ENCODE data around the gene CYBRD1.

CYBRD1 gene

GRCh38 chr2:171479154-171479814 is 43.0 kb upstream of the CYBRD1 start:
- TF ChIP-seq SPI1 (IDR thresholded peaks at IDR 0.05; ENCODE audit: borderline replicate concordance, low read depth) (no peak), POLR2AphosphoS5 (IDR thresholded peaks at IDR 0.05; ENCODE audit: low read depth) (no peak), CTCF (IDR thresholded peaks at IDR 0.05; ENCODE audit: insufficient read depth, low read length) (no peak), GABPA (IDR thresholded peaks at IDR 0.05; ENCODE audit: low read depth) (no peak)
- TF ChIP-seq, protein P1, sequence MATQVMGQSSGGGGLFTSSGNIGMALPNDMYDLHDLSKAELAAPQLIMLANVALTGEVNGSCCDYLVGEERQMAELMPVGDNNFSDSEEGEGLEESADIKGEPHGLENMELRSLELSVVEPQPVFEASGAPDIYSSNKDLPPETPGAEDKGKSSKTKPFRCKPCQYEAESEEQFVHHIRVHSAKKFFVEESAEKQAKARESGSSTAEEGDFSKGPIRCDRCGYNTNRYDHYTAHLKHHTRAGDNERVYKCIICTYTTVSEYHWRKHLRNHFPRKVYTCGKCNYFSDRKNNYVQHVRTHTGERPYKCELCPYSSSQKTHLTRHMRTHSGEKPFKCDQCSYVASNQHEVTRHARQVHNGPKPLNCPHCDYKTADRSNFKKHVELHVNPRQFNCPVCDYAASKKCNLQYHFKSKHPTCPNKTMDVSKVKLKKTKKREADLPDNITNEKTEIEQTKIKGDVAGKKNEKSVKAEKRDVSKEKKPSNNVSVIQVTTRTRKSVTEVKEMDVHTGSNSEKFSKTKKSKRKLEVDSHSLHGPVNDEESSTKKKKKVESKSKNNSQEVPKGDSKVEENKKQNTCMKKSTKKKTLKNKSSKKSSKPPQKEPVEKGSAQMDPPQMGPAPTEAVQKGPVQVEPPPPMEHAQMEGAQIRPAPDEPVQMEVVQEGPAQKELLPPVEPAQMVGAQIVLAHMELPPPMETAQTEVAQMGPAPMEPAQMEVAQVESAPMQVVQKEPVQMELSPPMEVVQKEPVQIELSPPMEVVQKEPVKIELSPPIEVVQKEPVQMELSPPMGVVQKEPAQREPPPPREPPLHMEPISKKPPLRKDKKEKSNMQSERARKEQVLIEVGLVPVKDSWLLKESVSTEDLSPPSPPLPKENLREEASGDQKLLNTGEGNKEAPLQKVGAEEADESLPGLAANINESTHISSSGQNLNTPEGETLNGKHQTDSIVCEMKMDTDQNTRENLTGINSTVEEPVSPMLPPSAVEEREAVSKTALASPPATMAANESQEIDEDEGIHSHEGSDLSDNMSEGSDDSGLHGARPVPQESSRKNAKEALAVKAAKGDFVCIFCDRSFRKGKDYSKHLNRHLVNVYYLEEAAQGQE (IDR thresholded peaks at IDR 0.05; ENCODE audit: insufficient replicate concordance, low read depth), result no peak
- H3K4me3 ChIP-seq (replicated peaks; ENCODE audit: insufficient read depth, low read length), result no peak overlapping the region
- H3K27me3 ChIP-seq (ENCODE audit: insufficient read depth, poor library complexity, severe bottlenecking), result no peaks in the 10 kb centered on the region
- no peak overlapping the region for H3K27ac ChIP-seq (replicated peaks)
- DNase-seq (ENCODE audit: low read depth in 1 of 2, low spot score in 1 of 2), result no peak

DNA sequence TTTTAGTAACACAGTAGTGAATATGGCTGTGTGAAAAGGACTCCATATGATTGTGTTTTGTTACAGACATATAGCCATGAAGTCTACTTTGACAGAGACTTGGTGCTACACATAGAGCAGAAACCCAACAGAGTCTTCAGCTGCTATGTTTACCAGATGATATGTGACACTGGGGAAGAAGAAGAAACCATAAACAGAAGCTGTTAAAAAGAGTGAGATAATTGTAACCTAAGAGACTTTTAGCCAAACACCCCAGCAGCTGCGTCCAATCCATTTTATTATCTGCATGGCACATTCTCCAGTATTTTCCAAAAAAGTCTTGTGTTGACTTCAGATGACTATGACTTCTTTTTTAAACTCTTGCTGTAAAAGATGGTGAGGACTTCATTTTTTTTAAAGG is 41.4 kb upstream of the CYBRD1 start:
- no peak overlapping the region for H3K27ac ChIP-seq (replicated peaks)
- H3K4me3 ChIP-seq (replicated peaks; ENCODE audit: insufficient read depth, low read length), result no peak overlapping the region
- H3K27me3 ChIP-seq (ENCODE audit: insufficient read depth, poor library complexity, severe bottlenecking), result no peaks in the 10 kb centered on the region
- TF ChIP-seq POLR2AphosphoS5 (IDR thresholded peaks at IDR 0.05; ENCODE audit: low read depth) (no peak), GABPA (IDR thresholded peaks at IDR 0.05; ENCODE audit: low read depth) (no peak), CTCF (IDR thresholded peaks at IDR 0.05; ENCODE audit: insufficient read depth, low read length) (no peak), SPI1 (IDR thresholded peaks at IDR 0.05; ENCODE audit: borderline replicate concordance, low read depth) (no peak)
- TF ChIP-seq, protein P1 (IDR thresholded peaks at IDR 0.05; ENCODE audit: insufficient replicate concordance, low read depth), result no peak
- no peak for DNase-seq (ENCODE audit: low read depth in 1 of 2, low spot score in 1 of 2)

GRCh38 chr2:171482308-171482707 is 40.0 kb upstream of the CYBRD1 start:
- Histone ChIP-seq H3K4me3 (replicated peaks; ENCODE audit: insufficient read depth, low read length) (no peak overlapping the region), H3K27me3 (ENCODE audit: insufficient read depth, poor library complexity, severe bottlenecking) (no peaks in the 10 kb centered on the region), H3K27ac (replicated peaks) (no peak overlapping the region)
- TF ChIP-seq GABPA (IDR thresholded peaks at IDR 0.05; ENCODE audit: low read depth), result no peak
- TF ChIP-seq, protein P1 (IDR thresholded peaks at IDR 0.05; ENCODE audit: insufficient replicate concordance, low read depth), result no peak
- TF ChIP-seq POLR2AphosphoS5 (IDR thresholded peaks at IDR 0.05; ENCODE audit: low read depth), result no peak
- DNase-seq (ENCODE audit: low read depth in 1 of 2, low spot score in 1 of 2), result no peak

All from HL-60 (cell line).